ENCODE measurements around the gene DESI1. TPM values are rescaled to one million over a fixed set of nuclear protein-coding genes. Genes with fewer than 3 reads are reported as not detected.
"Not testable (repeated sequence)": the region's sequence is repeated elsewhere in the genome, so short reads cannot be mapped to it uniquely, and the experiment has no call there.

DESI1 gene
- polyA plus RNA-seq, 3 donors, result 23.6 to 25.6 (median 24.2) TPM

DNA sequence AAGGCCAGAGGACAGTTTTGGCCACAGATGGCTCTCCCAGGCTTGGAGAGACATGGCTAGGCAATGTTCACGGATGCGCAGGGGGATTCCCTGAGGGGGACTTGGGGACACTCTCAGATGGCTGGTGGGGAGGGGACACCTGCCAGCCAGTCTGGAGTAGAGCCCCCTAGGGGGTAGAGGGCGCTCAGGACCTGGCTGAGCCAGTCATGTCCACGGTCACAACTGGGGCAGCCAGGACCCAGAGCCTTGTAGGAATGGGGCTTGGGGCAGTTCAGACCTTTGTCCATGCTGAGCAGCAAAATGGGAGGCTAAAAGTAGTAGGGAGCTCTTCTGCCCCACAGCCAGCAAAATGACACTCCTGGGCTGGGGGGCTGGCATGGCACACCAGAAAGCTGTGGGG, 58.4 kb downstream of the DESI1 start:
- DNase-seq (ENCODE audit: low read depth in 3 of 3, low spot score in 2 of 3), result no peak

DNA sequence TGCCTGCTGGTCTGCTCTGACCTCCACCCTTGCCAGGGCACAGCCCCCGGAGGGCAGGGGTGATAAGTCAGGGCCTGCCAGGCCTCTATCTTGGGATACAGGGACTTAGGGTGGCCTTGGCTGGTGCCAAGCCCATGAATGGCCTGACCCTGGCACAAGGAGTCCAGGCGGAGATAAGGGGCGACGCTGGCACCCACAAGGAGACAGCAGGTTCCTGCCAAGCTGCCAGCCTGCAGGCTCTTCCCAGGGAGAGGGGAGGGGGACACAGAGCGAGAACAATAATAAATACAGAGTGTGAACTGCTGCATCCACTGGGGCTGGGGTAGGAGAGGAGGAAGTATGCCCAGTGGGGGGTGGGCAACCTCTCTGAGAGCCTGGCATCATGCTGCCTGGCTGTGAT, 59.1 kb downstream of the DESI1 start:
- DNase-seq (ENCODE audit: low read depth in 3 of 3, low spot score in 2 of 3), result no peak

DNA sequence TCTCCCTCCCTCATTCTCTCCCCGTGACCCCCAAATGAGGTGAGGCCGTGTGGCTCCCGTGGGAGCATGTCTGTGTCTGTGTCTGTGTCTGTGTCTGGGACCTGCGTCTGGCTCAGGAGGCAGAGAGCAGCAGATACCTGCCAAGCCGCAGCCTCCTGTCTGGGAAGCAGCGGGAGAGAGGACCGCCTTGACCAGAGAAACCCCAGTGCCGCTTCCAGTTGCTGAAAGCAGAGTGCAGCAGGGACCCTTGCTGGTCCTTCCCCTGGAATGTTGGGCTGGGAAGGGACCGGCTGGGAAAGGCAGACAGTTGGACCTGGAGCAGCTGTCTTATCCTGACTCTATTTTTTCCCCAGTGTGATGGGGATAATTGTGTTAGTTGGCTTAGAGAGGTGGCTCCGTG, 59.5 kb downstream of the DESI1 start:
- DNase-seq (ENCODE audit: low read depth in 3 of 3, low spot score in 2 of 3), result no peak

DNA sequence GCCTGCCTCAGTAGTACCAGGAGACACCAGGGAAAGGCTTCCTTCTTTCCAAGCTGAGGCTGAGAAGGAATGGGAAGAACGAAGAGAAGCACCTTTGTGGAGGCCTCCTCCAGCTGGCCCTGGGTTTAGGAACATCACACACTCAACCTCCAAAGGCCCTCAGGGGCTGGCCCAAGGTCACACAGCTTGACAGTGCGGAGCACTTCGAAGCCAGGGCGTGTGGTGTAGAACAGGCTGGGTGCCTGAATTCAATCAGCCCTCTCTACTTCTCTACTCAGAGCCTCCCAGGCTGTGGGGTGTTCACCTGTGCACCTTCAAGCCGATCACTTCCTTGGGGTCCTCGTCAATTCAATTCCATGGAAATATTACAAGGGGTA, 60.8 kb downstream of the DESI1 start:
- no peak for DNase-seq (ENCODE audit: low read depth in 3 of 3, low spot score in 2 of 3)

DNA sequence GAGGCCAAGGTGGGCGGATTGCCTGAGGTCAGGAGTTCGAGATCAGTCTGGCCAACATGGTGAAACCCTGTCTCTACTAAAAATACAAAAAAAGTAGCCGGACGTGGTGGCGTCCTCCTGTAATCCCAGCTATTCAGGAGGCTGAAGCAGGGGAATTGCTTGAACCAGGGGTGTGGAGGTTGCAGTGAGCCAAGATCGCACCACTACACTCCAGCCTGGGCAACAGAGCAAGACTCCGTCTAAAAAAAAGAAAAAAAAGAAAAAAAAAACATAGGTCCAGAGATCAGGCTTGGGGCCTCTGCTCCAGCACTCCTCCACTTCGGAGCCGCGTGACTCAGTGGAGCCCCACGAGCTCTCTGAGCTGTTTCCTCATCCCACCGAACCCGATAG, 62.6 kb downstream of the DESI1 start:
- DNase-seq (ENCODE audit: low read depth in 3 of 3, low spot score in 2 of 3), result not testable (repeated sequence)

DNA sequence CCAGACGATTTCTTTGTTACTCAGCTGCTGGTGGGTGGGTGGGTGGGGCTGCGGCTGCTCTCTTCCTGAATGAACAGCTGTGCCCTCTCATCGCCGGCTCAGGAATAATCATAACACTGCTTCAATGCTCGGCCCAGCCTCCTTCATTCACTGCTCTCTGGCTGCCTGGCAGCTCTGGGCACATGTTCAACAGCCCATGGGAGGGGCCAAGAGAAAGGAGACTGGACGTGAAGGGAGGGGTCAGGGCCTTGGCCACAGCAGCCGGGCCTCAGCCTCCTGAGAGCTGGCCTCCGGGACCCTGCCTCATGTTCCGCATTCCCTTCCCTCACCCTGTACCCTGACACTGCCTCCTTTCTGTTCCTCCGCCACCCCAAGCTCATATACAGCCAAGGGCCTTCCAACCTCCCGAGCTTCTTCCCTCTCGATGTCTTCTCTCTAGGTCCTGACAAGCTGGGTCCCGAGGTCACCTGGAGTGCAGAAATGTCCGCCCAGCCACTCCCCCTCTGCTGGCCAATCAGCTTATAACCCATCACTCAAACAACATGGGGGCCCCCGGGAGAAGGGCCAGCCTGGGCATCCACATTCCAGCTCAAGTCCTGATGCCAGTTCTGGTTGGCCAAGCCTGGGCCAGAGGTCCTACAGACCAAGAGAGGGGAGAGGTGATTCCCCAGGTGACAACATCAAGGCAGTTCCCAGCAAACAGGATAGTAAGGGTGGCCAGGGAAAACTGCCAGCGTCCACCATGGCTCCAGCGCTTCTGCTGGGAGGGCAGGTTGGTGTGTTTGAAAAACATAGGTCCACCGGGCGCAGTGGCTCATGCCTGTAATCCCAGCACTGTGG, 63.2 kb downstream of the DESI1 start:
- no peak for DNase-seq (ENCODE audit: low read depth in 3 of 3, low spot score in 2 of 3)

DNA sequence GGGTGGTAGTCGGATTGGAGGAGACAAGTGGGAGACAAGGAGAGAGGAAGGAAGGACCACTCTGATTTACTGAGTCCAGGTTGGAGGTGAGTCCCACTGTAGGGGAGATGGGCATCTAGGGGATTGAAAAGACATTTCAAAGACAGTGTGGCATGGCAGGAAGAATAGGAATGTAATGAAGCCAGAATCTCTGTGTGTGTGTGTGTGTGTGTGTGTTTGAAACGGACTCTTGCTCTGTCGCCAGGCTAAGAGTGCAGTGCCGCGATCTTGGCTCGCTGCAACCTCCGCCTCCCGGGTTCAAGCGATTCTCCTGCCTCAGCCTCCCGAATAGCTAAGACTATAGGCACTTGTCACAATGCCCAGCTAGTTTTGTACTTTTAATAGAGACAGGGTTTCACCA, 64.3 kb downstream of the DESI1 start:
- no peak for DNase-seq (ENCODE audit: low read depth in 3 of 3, low spot score in 2 of 3)

DNA sequence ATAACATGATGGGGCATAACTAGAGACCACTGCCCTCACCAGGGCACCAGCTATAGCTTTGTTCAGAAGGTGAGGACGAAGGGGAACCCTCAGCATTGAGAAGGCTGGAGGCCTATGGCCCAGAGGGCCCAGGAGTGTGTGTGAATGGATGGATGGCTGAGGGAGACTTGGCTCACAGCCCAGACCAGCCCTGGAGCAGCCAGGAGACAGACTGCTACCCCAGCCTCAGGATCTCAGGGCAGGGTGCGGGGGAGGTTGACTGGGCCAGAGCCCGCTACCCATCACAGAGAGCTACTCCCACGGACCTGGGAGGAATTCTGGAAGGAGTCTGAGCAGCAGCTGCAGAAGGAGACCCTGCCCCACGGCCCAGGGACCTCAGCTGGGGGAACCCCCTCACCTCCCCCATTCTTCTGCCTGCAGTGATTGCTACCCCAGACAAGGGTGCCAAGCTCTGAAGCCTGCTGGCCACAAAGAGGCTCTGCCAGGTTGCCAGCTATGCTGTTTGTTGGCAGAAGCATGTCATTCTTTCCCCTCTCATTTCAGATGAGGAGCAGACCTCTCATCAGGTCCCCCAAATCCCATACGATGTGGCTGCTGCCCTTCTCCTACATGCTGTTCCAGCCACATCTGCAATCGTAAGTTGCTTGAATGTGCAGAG, 65.4 kb downstream of the DESI1 start:
- no peak for DNase-seq (ENCODE audit: low read depth in 3 of 3, low spot score in 2 of 3)

DNA sequence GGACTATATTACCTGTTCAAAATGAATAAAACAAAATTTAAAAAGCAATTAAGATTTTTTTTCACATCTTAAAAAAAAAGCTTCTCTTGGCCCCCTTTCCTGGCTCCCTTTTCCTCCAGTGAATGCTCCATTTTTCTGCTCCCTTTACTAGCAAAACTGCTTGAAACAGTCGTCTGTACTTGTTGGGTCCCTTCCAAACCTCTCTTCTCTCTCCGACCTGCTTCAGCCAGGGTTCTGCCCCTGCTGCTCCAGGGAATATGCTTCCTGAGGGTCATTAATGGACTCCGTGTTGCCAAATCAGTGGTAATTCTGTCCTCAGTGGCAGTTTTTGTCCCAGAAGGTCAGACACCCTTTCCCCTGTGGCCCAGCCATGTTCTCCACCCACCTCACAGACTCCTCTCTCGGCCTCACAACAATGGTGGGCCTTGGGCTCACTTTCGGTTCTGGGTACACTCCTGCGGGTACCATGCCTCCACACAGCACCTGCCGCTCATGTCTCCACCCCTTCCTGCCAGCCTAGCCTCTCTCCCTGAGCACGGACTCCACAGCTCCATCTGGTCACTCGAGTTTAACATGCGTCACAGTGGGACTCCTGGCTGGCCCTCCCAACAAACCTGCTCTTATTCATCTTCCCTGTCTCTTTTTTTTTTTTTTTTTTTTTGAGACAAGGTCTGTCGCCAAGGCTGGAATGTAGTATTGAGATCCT, 68.8 kb downstream of the DESI1 start:
- DNase-seq (ENCODE audit: low read depth in 3 of 3, low spot score in 2 of 3), result no peak

DNA sequence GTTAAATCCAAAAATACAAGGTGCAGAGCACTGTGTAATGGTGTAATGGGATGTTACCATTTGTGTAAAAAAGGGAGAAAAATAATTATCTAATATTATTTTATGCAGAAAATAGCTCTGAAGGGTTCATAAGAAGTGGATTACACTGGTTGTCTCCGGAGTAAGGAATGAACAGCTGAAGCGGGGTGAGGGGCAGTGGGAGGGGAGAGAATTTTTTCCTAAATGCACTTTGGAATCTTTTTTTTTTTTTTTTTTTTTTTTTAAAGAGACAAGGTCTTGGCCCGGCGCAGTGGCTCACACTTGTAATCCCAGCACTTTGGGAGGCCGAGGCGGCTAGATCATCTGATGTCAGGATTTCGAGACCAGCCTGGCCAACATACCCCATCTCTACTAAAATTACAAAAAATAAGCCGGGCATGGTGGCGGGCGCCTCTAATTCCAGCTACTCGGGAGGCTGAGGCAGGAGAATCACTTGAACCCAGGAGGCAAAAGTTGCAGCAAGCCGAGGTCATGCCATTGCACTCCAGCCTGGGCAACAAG, 69.8 kb downstream of the DESI1 start:
- DNase-seq (ENCODE audit: low read depth in 3 of 3, low spot score in 2 of 3), result no peak

DNA sequence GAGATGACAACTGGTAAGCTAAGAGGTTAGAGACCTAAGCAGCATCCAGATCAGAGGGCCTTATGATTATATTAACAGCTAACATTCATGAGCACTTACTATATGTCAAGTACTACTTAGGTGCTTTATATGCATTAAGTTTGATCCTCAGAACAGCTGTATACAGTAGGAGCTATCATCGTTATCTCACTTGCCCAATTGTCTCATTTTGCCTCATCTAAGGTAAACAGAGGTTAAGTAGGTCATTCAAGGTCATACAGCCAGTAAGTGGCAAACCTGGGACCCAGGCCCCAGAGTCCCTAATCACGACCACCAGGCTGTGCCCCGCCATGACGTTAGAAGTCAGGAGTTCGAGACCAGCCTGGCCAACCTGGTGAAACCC, 72.0 kb downstream of the DESI1 start:
- DNase-seq (ENCODE audit: low read depth in 3 of 3, low spot score in 2 of 3), result no peak

Other genes with a start within 250 kb of the DESI1 start
- gene TEF, start 239.1 kb downstream of the DESI1 start, polyA plus RNA-seq (ENCODE audit: insufficient read length in 3 of 3), result 10 to 100 TPM; 16.0 to 18.9 (median 17.2) TPM
- gene TOB2, start 174.2 kb downstream of the DESI1 start, polyA plus RNA-seq (ENCODE audit: insufficient read length in 3 of 3), result 10 to 100 TPM; 46.2 to 54.6 (median 48.3) TPM
- gene PHF5A, start 152.4 kb downstream of the DESI1 start, polyA plus RNA-seq (ENCODE audit: insufficient read length in 3 of 3), result 10 to 100 TPM; 56.5 to 68.7 (median 59.1) TPM
- gene ACO2, start 151.9 kb downstream of the DESI1 start, polyA plus RNA-seq (ENCODE audit: insufficient read length in 3 of 3), result 100 to 1,000 TPM; 116 to 135 (median 127) TPM
- 10 to 100 TPM; 28.7 to 31.2 (median 30.9) TPM for gene POLR3H, start 76.6 kb downstream of the DESI1 start, polyA plus RNA-seq (ENCODE audit: insufficient read length in 3 of 3)
- 1 to 10 TPM; 4.1 to 6.0 (median 5.4) TPM for gene CSDC2, start 60.0 kb downstream of the DESI1 start, polyA plus RNA-seq (ENCODE audit: insufficient read length in 3 of 3)
- 10 to 100 TPM; 47.6 to 53.1 (median 51.2) TPM for gene PMM1, start 31.2 kb downstream of the DESI1 start, polyA plus RNA-seq (ENCODE audit: insufficient read length in 3 of 3)
- 100 to 1,000 TPM; 372 to 405 (median 383) TPM for gene XRCC6, start 252 bp upstream of the DESI1 start, polyA plus RNA-seq (ENCODE audit: insufficient read length in 3 of 3)
- 100 to 1,000 TPM; 135 to 151 (median 145) TPM for gene SNU13, start 67.8 kb upstream of the DESI1 start, polyA plus RNA-seq (ENCODE audit: insufficient read length in 3 of 3)
- gene MEI1, start 78.5 kb upstream of the DESI1 start, polyA plus RNA-seq (ENCODE audit: insufficient read length in 3 of 3), result 1 to 10 TPM; 1.9 to 2.7 (median 2.4) TPM
- 1 to 10 TPM; 7.7 to 9.1 (median 8.1) TPM for gene CCDC134, start 179.6 kb upstream of the DESI1 start, polyA plus RNA-seq (ENCODE audit: insufficient read length in 3 of 3)
- 10 to 100 TPM; 85.5 to 93.2 (median 90.2) TPM for gene SREBF2, start 212.1 kb upstream of the DESI1 start, polyA plus RNA-seq (ENCODE audit: insufficient read length in 3 of 3)